GM18508 (cell line): Measurements from ENCODE around the gene BPIFB2.

ENCODE experiments used
- ATAC-seq: cut with Tn5 transposase; IDR thresholded peaks from one replicate; pipeline ENCODE4 v1.9.1; 2021; ENCODE audit warnings: moderate number of reproducible peaks; ENCODE audit not compliant: insufficient read depth, unreplicated experiment

Gene BPIFB2

DNA sequence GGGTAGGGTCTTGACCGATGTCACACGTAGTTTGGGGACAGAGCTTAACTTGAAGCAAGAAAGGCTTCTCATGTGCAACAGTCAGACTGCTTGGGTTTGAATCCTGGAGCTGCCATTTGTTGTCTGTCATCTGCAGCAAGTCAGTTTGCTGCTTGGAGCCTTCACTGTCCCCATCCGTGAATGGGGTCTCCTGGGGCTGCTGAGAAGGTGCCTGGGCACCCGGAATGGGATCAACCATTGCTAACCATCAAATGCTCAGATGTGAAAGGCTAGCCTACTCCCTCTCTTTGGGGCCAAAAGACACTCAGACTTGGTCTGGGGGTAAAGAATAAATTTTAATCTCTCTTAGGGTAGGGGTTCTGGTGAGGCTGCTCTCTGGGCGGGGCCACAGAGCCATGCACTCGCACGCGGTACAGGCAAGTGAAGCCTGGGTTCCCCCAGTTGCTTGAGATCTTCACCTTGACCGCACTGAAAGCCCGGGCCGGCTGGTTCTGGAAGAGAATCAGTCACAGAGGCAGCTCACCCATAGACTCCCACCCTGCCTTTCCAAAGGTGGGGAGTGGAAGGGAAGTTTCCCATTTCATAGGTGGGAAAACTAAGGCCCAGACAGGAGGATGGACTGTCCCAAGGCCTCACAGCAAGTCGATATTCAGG is 23.9 kb upstream of the BPIFB2 start:
- ATAC-seq = no peak

GRCh38 chr20:32984196-32984595 is 23.3 kb upstream of the BPIFB2 start:
- no peak for ATAC-seq

GRCh38 chr20:32984631-32985354 is 22.7 kb upstream of the BPIFB2 start:
- ATAC-seq = no peak

DNA sequence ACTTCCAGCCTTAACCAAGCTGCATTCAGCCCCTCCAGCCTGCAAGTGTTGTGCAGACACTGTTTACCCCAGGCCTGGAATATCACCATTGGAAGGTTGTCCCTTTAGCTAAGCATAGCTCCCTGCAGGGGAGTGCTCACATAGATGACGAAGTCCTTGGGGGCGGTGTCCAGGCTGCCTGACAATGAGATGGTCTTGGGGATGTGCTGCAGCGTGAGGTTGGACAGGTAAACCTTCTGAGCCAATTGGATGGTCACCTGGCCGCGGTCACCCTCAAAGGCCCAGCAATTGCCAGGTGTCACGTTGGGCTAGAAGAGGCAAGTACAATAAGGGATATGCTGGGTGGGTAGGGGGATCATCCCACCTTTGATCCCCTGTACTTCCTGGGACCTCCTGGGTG is 21.9 kb upstream of the BPIFB2 start:
- no peak for ATAC-seq

- no peak for ATAC-seq
Measured at GRCh38 chr20:32986331-32986966, 21.1 kb upstream of the BPIFB2 start.

- ATAC-seq = no peak
Measured at GRCh38 chr20:32987044-32987825, 20.3 kb upstream of the BPIFB2 start.

DNA sequence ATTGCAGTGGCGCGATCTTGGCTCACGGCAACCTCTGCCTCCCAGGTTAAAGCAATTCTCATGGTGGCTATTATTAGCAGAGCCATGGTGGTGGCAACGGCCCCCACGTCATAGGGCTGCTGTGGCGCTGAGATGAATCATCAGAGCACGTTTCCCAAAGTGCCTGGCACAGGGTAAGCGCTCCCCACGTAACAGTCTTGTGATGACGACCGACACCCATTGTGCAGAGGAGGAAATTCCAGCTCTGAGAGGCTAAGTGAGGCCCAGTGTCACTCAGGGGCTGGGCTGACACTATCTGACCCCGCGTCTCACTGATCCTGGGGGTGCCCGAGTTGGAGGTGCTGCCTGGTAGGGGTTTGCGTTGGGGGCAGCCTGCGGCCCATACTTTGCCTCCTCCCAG is 19.5 kb upstream of the BPIFB2 start:
- ATAC-seq = no peak

DNA sequence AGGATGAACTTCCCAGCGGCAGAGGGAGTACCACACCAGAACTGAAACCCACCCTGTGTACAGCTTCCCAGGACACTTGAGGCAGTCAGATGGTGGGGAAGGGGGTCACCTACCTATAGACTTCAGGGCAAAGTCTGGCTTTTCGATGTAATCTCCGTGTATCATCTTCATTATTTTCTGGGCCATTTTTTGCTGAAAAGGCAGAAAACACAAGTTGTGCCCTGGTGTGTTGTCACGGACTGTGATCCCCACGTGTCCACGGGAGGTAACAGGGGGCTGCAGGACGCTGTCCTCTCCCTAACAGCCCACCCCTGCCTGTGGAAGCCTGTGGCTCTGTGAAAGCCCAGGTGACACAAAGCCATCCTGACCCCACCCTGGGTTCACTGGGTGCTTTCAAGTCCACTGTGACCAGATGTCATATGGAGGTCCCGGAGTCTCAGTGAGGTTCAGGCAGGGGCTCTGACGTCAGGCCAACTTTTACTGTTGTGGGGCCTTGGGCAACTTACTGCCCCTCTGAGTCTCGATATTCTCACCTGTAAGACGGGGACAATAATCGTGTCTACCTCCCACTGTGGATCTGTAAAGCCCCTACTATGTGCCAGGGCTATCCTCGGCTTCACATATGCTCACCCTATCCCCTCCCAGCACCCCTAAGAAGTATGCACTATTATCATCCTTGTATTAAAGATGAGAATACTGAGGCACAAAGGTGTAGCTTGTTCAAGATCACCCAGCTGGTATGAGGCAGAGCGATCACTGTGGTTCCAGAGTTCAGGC is 17.8 kb upstream of the BPIFB2 start:
- ATAC-seq = no peak

- ATAC-seq = no peak
Measured at GRCh38 chr20:32990426-32990825, 17.1 kb upstream of the BPIFB2 start.

DNA sequence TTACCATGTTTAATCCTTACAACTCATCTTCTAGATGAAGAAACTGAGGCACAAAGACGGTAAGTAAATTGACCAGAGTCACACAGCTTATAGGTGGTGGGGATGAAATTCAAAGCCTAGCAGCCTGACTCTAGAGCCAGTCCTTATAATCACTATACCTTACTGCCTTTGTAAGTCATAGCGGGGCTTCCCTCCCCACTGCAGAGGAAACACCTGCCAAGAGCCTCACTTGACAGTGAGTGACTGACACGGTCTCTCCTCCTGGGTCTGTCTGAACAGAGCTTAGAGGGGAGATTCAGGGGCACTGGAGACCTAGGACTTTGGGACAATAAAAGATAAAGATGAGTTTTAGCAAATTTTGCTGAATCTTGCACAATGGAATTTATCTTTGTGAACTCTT is 16.1 kb upstream of the BPIFB2 start:
- ATAC-seq = no peak

DNA sequence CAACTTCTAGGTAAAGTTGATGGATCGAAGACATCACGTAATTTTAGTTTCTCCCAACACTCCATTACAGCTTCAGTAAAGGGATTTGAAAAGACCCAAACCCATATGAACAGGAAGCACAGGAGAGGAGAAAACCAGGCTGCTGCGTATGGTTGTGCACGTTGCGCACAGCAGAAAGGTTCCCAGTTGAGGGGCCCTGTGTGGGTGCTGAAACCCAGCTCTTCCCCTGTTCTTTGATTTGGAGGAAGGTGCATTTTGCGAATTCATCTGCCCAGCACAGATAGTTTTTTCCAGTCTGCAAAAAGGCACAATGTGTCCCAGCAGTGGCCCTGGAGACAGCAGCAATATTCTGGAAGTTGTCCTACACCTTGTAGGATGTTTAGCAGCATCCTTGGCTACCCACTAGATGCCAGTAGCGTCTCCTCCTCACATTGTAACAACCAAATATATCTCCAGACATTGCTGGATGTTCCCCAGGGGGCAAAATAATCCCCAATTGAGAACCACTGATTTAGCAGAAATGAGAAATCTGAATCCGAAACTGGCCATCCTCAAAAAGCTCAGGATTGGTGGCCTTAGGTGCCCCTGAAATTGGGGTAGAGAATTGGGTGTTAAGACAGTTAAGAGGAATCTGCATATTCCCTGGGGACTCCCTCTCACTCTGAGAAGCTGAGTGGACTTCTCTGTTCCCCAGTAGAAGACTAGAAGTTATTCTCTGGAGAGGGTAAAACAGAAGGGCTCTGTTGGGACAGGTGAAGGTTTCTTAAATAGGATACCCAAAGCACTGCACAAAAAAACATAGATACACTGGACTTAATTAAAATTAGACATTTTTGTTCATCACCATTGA is 15.5 kb upstream of the BPIFB2 start:
- no peak for ATAC-seq

DNA sequence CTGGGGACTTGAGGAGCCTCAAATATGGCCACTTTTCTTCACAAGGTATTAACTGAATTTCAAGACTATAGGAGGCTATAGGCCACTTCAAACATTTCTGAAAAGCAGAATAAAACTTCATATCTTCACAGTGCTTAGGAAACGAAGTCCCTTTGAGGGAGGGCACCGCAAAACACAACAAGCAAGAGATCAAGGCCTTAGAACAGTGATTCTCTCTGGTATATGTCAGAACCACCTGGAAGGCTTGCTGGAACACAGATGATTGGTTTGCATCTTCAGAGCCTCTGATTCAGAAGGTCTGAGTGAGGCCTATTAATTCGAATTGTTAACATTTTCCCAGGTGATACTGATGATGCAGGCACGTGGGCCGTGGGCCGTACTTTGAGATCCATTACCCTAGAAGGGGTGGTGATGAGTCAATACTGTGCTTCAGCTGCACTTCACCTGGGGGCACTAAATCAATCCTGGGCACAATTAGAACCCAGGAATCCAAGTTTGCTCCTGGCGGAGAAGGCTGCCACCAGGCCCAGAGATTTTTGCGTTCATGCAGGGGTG is 13.9 kb upstream of the BPIFB2 start:
- ATAC-seq = no peak

DNA sequence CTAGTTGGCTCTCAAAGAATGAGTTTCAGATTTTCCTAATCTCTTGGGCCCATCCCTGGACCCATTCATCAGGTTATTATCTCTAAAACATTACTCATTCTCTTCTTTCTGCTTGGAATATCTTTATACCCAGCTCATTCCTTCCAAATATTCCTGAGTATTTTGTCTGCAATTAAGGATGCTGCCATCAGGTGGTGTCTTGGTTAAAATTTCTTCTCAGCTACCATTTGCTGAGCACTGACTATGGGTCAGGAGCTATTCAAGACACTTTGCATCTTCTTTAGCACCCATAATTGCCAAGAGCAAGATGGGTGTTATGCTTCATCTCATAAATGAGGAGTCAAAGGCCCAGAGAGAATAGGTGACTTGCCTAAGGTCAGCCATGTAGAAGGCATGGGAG is 11.7 kb upstream of the BPIFB2 start:
- no peak for ATAC-seq

- no peak for ATAC-seq
Measured at GRCh38 chr20:32997431-32997830, 10.1 kb upstream of the BPIFB2 start.

DNA sequence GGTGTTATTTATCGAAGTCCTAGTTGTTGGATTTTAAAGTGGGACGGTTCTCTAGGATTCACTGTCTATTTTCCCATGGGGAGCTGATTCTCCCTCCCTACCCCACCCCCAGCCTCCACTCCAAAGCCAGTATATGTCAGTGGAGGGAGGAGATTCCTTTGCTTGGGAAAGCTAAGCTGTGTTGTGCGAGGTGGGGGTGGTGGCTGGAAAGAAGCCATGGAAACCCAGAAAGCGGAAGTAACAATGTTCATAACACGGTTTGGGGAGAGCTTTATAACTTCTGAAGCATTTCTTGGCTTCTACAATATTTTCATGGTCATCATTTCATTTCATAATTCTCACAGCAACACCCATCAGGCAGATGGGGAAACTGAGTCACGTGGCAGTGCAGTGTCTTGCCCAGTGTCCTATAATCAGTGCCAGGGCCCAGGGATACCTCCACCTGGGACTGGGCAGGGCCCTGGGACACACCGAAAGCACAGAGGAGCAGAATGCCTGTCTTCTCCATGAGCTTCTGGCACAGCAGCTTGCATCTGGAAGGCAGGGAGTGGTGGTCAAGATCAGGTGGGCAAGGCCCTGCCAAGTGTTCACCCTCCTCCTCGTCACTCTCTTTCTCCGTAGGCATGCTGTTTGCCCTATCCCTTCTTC is 7.8 kb upstream of the BPIFB2 start:
- ATAC-seq = no peak

DNA sequence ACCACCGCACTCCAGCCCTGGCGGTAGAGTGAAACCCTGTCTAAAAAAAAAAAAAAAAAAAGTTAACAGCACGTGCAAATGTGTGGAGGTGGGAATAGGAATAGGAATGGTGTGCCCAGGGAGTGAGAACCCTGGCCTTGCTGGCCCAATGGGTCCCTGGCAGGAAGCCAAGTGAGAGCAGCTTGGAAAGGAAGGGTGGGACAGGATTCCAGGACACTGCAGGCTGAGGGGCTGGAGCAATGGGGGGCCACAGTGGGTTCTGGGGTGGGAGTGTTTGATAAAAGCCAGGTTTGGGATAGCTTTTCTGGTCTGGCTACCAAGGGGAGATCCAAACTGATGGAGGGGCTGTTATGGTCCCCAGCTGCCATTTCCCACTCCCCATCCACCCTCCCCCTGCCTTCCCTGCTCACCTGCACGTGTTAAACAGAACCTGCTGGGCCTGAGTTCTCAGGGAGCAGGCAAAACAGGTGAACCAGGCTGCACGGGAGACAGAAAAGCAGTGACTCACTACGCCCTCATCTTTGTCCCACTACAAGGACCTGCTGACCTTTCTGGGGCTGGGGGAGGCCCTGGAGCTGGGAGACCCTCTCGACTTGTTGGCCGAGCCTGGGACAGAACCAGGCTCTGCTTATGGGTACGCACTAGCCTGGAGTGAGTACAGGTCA is 6.6 kb upstream of the BPIFB2 start:
- no peak for ATAC-seq

GRCh38 chr20:33002087-33002808 is 5.3 kb upstream of the BPIFB2 start:
- no peak for ATAC-seq
